ENCODE measurements around the gene MRPS22. TPM values are rescaled to one million over a fixed set of nuclear protein-coding genes. Genes with fewer than 3 reads are reported as not detected.
A peak's percentile ranks its signal among the peaks of the same experiment; 100 is the strongest.

Gene MRPS22
- total RNA-seq, 4 donors from 2014 or later = 38.7 to 72.3 (median 45.9) TPM

DNA sequence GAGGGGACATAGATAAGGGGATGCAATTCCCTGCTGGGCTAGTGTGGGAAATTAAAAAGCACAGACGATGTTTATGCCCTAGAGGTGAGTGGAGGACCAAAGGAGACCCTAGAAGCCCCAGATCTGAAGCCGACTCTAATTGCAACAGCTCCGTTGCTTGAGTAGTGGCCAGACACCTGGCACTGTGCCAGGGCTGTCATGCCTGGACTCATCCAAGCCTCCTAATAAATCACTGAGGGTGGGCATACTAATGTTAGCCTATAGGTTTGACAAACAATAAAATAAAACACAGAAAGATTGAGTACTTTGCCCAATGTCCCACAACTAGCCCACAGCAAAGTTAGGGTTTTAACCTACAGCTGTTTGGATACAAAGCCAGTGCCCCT, 25.4 kb upstream of the MRPS22 start:
- Histone ChIP-seq H3K4me1 (no peaks in the 10 kb centered on the region), H3K27me3 (no peaks in the 10 kb centered on the region), H3K36me3 (no peaks in the 10 kb centered on the region), H3K9me3 (no peaks in the 10 kb centered on the region), H3K27ac (no peak overlapping the region), H3K4me3 (no peak overlapping the region)
- TF ChIP-seq, protein P1, sequence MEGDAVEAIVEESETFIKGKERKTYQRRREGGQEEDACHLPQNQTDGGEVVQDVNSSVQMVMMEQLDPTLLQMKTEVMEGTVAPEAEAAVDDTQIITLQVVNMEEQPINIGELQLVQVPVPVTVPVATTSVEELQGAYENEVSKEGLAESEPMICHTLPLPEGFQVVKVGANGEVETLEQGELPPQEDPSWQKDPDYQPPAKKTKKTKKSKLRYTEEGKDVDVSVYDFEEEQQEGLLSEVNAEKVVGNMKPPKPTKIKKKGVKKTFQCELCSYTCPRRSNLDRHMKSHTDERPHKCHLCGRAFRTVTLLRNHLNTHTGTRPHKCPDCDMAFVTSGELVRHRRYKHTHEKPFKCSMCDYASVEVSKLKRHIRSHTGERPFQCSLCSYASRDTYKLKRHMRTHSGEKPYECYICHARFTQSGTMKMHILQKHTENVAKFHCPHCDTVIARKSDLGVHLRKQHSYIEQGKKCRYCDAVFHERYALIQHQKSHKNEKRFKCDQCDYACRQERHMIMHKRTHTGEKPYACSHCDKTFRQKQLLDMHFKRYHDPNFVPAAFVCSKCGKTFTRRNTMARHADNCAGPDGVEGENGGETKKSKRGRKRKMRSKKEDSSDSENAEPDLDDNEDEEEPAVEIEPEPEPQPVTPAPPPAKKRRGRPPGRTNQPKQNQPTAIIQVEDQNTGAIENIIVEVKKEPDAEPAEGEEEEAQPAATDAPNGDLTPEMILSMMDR (IDR thresholded peaks at IDR 0.05) = no peak
- no peak for TF ChIP-seq POLR2A (IDR thresholded peaks at IDR 0.05)
- no peak for DNase-seq

DNA sequence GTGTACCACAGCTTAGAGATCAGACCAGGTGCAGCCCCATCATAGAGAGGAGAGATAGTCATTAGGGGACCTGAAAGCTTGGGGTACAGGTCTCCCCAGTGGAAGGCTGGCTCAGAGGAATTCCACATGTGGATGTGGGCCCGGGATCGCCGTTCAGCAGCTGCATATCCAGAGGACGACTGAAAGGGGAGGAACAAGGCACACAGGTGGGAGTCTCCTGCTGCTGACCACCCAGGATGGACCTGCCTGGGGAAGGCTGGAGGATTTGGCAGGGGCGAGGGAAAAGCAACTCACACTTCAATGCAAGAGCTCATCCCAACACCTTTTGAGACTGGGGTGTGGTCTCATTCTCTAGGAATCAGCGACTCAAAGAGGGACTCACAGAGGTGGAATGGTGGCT, 25.0 kb upstream of the MRPS22 start:
- no peak for DNase-seq
- no peaks in the 10 kb centered on the region for H3K9me3 ChIP-seq
- H3K36me3 ChIP-seq = no peaks in the 10 kb centered on the region
- H3K27me3 ChIP-seq = no peaks in the 10 kb centered on the region
- no peak overlapping the region for H3K27ac ChIP-seq
- TF ChIP-seq, protein P1 (IDR thresholded peaks at IDR 0.05) = no peak
- TF ChIP-seq POLR2A (IDR thresholded peaks at IDR 0.05) = no peak
- H3K4me3 ChIP-seq = no peak overlapping the region
- no peaks in the 10 kb centered on the region for H3K4me1 ChIP-seq

DNA sequence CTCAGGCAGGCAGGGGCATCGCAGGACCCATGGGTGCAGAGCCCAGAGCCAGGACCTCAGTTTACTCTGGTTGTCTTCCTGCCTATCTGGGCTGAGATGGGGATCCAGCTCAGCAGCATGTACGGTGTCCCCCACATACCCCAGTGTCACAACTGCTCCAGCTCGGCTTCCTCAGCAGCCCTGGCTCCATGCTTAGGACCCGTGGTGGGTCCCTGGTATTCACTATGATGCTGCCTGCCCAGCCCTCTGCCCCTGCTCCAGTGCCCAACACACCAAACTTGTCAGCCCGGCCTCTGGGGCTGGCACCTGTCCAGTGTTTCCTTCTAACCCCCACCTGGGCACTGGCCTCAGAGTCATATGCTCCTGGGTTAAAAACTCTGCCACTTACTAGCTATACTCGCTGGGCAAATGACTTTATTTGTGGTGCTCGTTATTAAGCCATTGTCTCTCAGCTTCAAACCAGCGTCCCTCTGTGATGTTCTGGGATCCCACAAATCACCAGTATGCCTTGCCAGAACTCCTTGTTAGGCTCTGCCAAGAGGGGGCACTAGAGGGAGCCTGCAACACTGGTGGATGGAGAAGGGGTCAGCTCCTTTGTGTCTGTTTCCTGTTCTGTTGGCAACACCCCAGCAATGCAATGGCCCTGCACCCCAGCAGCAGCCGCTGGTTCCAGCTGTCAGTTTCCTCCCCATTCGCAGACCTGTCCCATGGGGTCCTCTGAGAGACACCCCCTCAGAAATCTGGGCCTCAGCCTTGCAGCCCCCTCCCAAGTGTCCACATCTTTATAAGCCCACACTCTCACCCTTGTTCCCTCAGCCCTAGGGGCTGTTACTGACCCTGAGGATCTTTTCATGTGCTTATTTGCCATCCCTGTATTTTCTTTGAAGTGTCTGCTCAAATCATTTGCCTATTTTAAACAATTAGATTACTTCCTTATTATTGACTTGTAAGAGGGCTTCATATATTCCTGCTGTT, 24.1 kb upstream of the MRPS22 start:
- TF ChIP-seq, protein P1 (IDR thresholded peaks at IDR 0.05) = peak in 1 of 6 experiments; percentile 4
- TF ChIP-seq POLR2A (IDR thresholded peaks at IDR 0.05) = no peak
- DNase-seq = no peak
- H3K4me3 ChIP-seq = no peak overlapping the region
- H3K27me3 ChIP-seq = no peaks in the 10 kb centered on the region
- H3K36me3 ChIP-seq = no peaks in the 10 kb centered on the region
- no peak overlapping the region for H3K27ac ChIP-seq
- no peaks in the 10 kb centered on the region for H3K9me3 ChIP-seq
- H3K4me1 ChIP-seq = no peaks in the 10 kb centered on the region

DNA sequence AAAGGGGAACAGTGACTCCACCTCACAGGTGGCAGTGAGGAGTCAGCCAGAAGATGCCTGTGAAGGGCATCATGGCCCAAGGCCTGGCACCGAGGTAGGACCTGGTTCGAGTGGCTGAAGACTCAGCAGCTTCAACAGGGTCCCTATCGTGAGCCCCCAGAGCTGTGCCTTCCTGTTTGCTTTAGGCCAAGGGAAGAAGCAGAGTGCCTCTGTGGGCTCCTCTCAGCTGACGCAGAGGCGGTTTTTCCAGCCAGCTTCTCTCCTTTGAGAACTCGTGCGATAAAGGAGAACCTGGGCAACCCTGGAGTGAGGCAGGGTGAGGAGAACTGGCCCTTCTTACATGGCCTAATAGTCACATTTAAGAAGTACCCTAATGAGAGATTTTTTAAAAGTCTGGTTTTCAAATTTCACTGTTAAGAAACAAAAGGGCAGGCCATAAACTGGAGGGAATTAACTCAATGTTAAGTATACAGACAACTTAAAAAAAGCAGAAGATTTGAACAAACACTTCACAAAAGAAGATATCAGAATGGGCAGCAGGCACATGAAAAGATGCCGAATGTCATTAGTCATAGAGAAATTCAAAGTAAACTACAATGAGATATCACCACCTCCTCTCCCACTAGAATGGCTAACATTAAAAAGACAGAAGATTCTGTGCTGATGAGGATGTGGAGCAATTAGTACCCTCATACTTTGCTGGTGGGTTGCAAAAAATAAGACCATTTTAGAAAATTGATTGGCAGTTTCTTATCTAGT, 23.1 kb upstream of the MRPS22 start:
- no peaks in the 10 kb centered on the region for H3K27me3 ChIP-seq
- TF ChIP-seq, protein P1 (IDR thresholded peaks at IDR 0.05) = no peak
- TF ChIP-seq POLR2A (IDR thresholded peaks at IDR 0.05) = no peak
- no peak for DNase-seq
- H3K36me3 ChIP-seq = no peaks in the 10 kb centered on the region
- no peaks in the 10 kb centered on the region for H3K4me1 ChIP-seq
- no peak overlapping the region for H3K27ac ChIP-seq
- H3K4me3 ChIP-seq = no peak overlapping the region
- H3K9me3 ChIP-seq = no peaks in the 10 kb centered on the region

DNA sequence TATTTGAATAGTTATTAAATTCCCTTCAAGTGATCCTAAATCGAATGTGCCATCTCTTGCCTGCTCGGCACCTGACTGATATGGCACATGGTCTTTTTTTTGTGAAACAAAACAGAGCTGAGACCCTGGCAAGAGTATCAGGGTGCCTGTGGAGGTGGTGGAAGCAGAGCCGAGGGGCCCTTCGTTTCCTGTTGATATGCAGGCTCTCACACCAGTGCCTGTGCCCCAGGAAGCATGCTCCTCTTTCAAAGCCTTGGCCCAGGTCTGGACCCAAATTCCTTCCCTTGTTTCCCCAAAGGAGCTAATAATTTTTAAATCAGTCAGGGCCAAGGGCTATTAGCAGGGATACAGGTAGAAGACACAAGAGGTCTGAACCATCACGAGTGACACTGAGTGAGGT, 21.5 kb upstream of the MRPS22 start:
- Histone ChIP-seq H3K9me3 (no peaks in the 10 kb centered on the region), H3K4me1 (no peaks in the 10 kb centered on the region), H3K36me3 (no peaks in the 10 kb centered on the region), H3K27me3 (no peaks in the 10 kb centered on the region), H3K27ac (no peak overlapping the region), H3K4me3 (no peak overlapping the region)
- DNase-seq = no peak
- no peak for TF ChIP-seq POLR2A (IDR thresholded peaks at IDR 0.05)
- TF ChIP-seq, protein P1 (IDR thresholded peaks at IDR 0.05) = no peak

Data from Peyer's patch (tissue), 4 donors.